Measurements from ENCODE around the gene MAPK14.
"Not testable (repeated sequence)": the region's sequence is repeated elsewhere in the genome, so short reads cannot be mapped to it uniquely, and the experiment has no call there.

Gene MAPK14

GRCh38 chr6:36120018-36120417, 92.4 kb downstream of the MAPK14 start:
- no peak for TF ChIP-seq CTCF (IDR thresholded peaks at IDR 0.05; ENCODE audit: low read depth, low read length, missing control alignments)
- H3K4me3 ChIP-seq (ENCODE audit: low read depth, low read length): no peak overlapping the region
- DNase-seq (ENCODE audit: low read depth): no peak

- TF ChIP-seq CTCF (IDR thresholded peaks at IDR 0.05; ENCODE audit: low read depth, low read length, missing control alignments): no peak
- H3K4me3 ChIP-seq (ENCODE audit: low read depth, low read length): no peak overlapping the region
- peak; percentile 53 for DNase-seq (ENCODE audit: low read depth)
Observed at GRCh38 chr6:36120539-36120938, 92.9 kb downstream of the MAPK14 start.

GRCh38 chr6:36120979-36121786, 93.6 kb downstream of the MAPK14 start:
- DNase-seq (ENCODE audit: low read depth): no peak
- H3K4me3 ChIP-seq (ENCODE audit: low read depth, low read length): no peak overlapping the region; the same call in 1 of the 2 replicates
- TF ChIP-seq CTCF (IDR thresholded peaks at IDR 0.05; ENCODE audit: low read depth, low read length, missing control alignments): no peak

GRCh38 chr6:36121787-36122494, 94.3 kb downstream of the MAPK14 start:
- H3K4me3 ChIP-seq (ENCODE audit: low read depth, low read length): no peak overlapping the region
- TF ChIP-seq CTCF (IDR thresholded peaks at IDR 0.05; ENCODE audit: low read depth, low read length, missing control alignments): no peak
- DNase-seq (ENCODE audit: low read depth): no peak

GRCh38 chr6:36122495-36123269, 95.1 kb downstream of the MAPK14 start:
- TF ChIP-seq CTCF (IDR thresholded peaks at IDR 0.05; ENCODE audit: low read depth, low read length, missing control alignments): no peak
- DNase-seq (ENCODE audit: low read depth): no peak

GRCh38 chr6:36123270-36124139, 95.9 kb downstream of the MAPK14 start:
- DNase-seq (ENCODE audit: low read depth): peak; percentile 50
- TF ChIP-seq CTCF (IDR thresholded peaks at IDR 0.05; ENCODE audit: low read depth, low read length, missing control alignments): peak; percentile 88
- no peak overlapping the region for H3K4me3 ChIP-seq (ENCODE audit: low read depth, low read length)

More at GRCh38 chr6:36122495-36123269, 95.1 kb downstream of the MAPK14 start:
- H3K4me3 ChIP-seq (ENCODE audit: low read depth, low read length): no peak overlapping the region

- H3K4me3 ChIP-seq (ENCODE audit: low read depth, low read length); DNase-seq (ENCODE audit: low read depth): not testable (repeated sequence)
Observed at GRCh38 chr6:36124346-36124745, 96.7 kb downstream of the MAPK14 start.

All from GM12864 (cell line).